ENCODE measurements around the gene PNPLA1.

The PNPLA1 gene

DNA sequence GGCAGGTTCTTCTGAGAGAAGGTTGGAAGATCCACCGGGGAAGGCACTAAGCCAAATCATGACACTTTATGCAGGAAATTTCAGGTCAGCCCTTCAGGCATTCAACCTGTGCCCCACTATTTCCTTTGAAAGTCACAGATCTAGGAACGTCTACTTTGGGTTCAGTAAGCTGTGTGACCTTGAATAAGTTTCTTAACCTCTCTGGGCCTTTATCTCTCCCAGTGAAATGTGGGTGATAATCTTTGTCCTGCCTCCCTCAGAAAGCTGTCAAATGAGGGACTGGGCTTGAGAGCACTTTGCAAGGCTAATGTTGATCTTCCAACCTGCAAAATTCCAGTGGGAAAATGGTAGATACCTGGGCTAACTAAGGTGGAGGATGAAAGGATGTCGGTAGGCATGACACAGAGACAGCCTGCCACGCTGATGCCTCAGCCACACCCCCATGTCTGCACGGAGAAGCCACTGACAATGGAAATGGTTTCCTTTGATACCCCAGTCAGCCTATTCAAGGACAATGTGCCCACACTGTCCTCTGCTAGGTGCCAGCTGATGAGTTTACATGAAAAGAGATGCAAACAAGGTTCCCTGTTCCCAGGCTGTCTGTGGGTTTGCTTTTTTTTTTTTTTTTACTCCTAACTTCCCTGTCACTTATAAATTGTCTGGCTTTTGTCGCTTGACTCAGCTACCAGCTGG lies 57.5 kb downstream of the PNPLA1 start:
- Histone ChIP-seq H2AFZ (ENCODE audit: low read length, unreplicated experiment) (no peak overlapping the region), H3K36me3 (ENCODE audit: insufficient read depth, low read length) (no peaks in the 10 kb centered on the region), H3K4me1 (ENCODE audit: control insufficient read depth, insufficient read depth, low read length, unreplicated experiment) (no peaks in the 10 kb centered on the region), H3K4me3 (ENCODE audit: low read depth, low read length) (no peak overlapping the region), H3K27me3 (ENCODE audit: insufficient read depth, low read length) (peaks cover 35% of the 10 kb centered on the region), H3K79me2 (ENCODE audit: control insufficient read depth, insufficient read depth, low read length, unreplicated experiment) (no peaks in the 10 kb centered on the region), H3K27ac (ENCODE audit: low read depth, low read length) (no peak overlapping the region)

DNA sequence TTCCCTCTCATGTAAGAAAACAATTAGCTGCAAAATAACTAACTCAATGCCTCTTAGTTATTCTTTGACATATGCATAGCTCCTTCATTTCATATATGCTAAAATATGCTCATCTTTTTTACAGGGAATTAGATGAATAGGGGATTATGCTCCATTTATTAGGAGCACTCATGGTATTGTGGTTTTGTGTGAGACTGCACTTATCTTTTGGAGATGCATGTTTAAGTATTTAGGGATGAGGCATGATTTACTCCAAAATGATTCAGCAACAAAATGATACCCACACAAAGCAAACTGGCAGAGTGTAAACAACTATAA lies 58.0 kb downstream of the PNPLA1 start:
- Histone ChIP-seq H3K79me2 (ENCODE audit: control insufficient read depth, insufficient read depth, low read length, unreplicated experiment) (no peaks in the 10 kb centered on the region), H3K27ac (ENCODE audit: low read depth, low read length) (no peak overlapping the region)

GRCh38 chr6:36328600-36328999 lies 58.7 kb downstream of the PNPLA1 start:
- peaks cover 44% of the 10 kb centered on the region for H3K27me3 ChIP-seq (ENCODE audit: insufficient read depth, low read length)
- H2AFZ ChIP-seq (ENCODE audit: low read length, unreplicated experiment), result no peak overlapping the region
- no peaks in the 10 kb centered on the region for H3K4me1 ChIP-seq (ENCODE audit: control insufficient read depth, insufficient read depth, low read length, unreplicated experiment)
- H3K4me3 ChIP-seq (ENCODE audit: low read depth, low read length), result no peak overlapping the region
- H3K27ac ChIP-seq (ENCODE audit: low read depth, low read length), result no peak overlapping the region
- H3K36me3 ChIP-seq (ENCODE audit: insufficient read depth, low read length), result no peaks in the 10 kb centered on the region
- H3K79me2 ChIP-seq (ENCODE audit: control insufficient read depth, insufficient read depth, low read length, unreplicated experiment), result no peaks in the 10 kb centered on the region

More for the DNA sequence above, 58.0 kb downstream of the PNPLA1 start:
- Histone ChIP-seq H3K4me3 (ENCODE audit: low read depth, low read length) (no peak overlapping the region), H3K4me1 (ENCODE audit: control insufficient read depth, insufficient read depth, low read length, unreplicated experiment) (no peaks in the 10 kb centered on the region), H3K36me3 (ENCODE audit: insufficient read depth, low read length) (no peaks in the 10 kb centered on the region), H2AFZ (ENCODE audit: low read length, unreplicated experiment) (no peak overlapping the region), H3K27me3 (ENCODE audit: insufficient read depth, low read length) (peaks cover 37% of the 10 kb centered on the region)

GRCh38 chr6:36329798-36330291 lies 60.0 kb downstream of the PNPLA1 start:
- Histone ChIP-seq H3K36me3 (ENCODE audit: insufficient read depth, low read length) (no peaks in the 10 kb centered on the region), H3K27me3 (ENCODE audit: insufficient read depth, low read length) (peaks cover 56% of the 10 kb centered on the region), H2AFZ (ENCODE audit: low read length, unreplicated experiment) (no peak overlapping the region), H3K79me2 (ENCODE audit: control insufficient read depth, insufficient read depth, low read length, unreplicated experiment) (no peaks in the 10 kb centered on the region), H3K4me1 (ENCODE audit: control insufficient read depth, insufficient read depth, low read length, unreplicated experiment) (no peaks in the 10 kb centered on the region), H3K4me3 (ENCODE audit: low read depth, low read length) (no peak overlapping the region), H3K27ac (ENCODE audit: low read depth, low read length) (no peak overlapping the region)

GRCh38 chr6:36330366-36330765 lies 60.5 kb downstream of the PNPLA1 start:
- Histone ChIP-seq H3K27ac (ENCODE audit: low read depth, low read length) (no peak overlapping the region), H3K4me1 (ENCODE audit: control insufficient read depth, insufficient read depth, low read length, unreplicated experiment) (no peaks in the 10 kb centered on the region), H2AFZ (ENCODE audit: low read length, unreplicated experiment) (no peak overlapping the region), H3K79me2 (ENCODE audit: control insufficient read depth, insufficient read depth, low read length, unreplicated experiment) (no peaks in the 10 kb centered on the region), H3K36me3 (ENCODE audit: insufficient read depth, low read length) (no peaks in the 10 kb centered on the region), H3K4me3 (ENCODE audit: low read depth, low read length) (no peak overlapping the region), H3K27me3 (ENCODE audit: insufficient read depth, low read length) (peaks cover 61% of the 10 kb centered on the region)

DNA sequence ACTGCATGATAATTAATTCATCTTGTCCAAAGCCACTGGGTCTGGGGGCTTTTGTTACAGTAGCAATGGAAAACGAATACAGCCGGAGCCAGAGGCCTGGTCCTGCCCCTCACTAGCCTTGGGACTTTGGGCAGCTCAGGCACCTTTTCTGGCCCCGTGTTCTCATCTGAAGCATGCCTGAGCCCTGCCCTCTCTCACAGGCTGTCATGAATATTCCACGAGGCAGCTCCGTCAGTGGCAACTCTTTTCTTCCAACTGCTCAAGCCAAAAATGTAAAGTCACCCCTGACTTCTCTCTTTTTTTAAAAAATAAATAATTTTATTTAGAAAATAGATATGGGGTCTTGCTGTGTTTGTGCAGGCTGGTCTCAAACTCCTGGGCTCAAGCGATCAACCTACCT lies 61.5 kb downstream of the PNPLA1 start:
- Histone ChIP-seq H3K27me3 (ENCODE audit: insufficient read depth, low read length) (peaks cover 65% of the 10 kb centered on the region), H3K36me3 (ENCODE audit: insufficient read depth, low read length) (no peaks in the 10 kb centered on the region), H3K27ac (ENCODE audit: low read depth, low read length) (no peak overlapping the region), H2AFZ (ENCODE audit: low read length, unreplicated experiment) (no peak overlapping the region), H3K79me2 (ENCODE audit: control insufficient read depth, insufficient read depth, low read length, unreplicated experiment) (no peaks in the 10 kb centered on the region), H3K4me1 (ENCODE audit: control insufficient read depth, insufficient read depth, low read length, unreplicated experiment) (no peaks in the 10 kb centered on the region), H3K4me3 (ENCODE audit: low read depth, low read length) (no peak overlapping the region)

- no peak overlapping the region for H3K27ac ChIP-seq (ENCODE audit: low read depth, low read length)
- H3K4me3 ChIP-seq (ENCODE audit: low read depth, low read length), result no peak overlapping the region
- peaks cover 56% of the 10 kb centered on the region for H3K27me3 ChIP-seq (ENCODE audit: insufficient read depth, low read length)
- H2AFZ ChIP-seq (ENCODE audit: low read length, unreplicated experiment), result no peak overlapping the region
- no peaks in the 10 kb centered on the region for H3K79me2 ChIP-seq (ENCODE audit: control insufficient read depth, insufficient read depth, low read length, unreplicated experiment)
- H3K36me3 ChIP-seq (ENCODE audit: insufficient read depth, low read length), result no peaks in the 10 kb centered on the region
- no peaks in the 10 kb centered on the region for H3K4me1 ChIP-seq (ENCODE audit: control insufficient read depth, insufficient read depth, low read length, unreplicated experiment)
Measured at GRCh38 chr6:36333171-36333895, 63.5 kb downstream of the PNPLA1 start.

DNA sequence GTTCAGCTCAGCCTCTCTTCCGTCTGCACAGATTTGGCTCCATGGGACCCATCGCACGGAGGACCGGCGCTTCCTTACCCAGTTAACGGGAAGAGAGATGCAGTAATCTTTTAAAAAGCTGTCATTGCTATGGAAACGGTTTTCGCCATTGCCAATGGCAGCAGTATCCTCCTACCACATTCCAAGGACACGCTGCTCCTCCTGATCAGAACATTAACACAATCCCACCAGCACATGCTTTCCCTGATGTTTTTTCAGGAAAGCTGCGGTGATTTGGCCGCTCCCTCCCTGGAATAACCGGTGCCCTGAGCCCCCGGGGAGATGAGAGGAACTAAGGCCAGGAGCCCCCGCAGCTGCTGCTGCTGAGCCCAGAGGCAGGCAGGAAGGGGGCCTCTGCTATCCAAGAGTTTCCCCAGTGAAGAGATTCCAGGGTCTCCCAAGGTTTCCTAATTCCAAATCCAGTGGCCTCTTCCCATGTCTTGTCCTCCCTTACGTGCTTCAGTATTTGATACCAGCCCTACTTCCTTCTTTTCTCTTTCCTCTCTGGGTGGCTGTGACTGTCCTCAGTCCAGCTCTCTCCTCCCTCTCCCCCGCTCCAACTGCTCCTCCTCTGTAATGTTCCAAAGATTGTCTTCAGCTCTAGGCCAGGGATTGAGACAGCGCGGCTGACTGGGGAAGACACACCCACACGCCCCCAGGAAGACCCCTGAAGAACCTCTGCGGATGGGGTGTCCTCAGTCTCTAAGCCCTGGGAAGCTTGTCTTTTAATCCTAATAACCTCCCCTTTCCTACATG lies 64.3 kb downstream of the PNPLA1 start:
- Histone ChIP-seq H3K27me3 (ENCODE audit: insufficient read depth, low read length) (peaks cover 48% of the 10 kb centered on the region), H3K4me1 (ENCODE audit: control insufficient read depth, insufficient read depth, low read length, unreplicated experiment) (no peaks in the 10 kb centered on the region)

GRCh38 chr6:36334832-36335459 lies 65.1 kb downstream of the PNPLA1 start:
- Histone ChIP-seq H3K36me3 (ENCODE audit: insufficient read depth, low read length) (no peaks in the 10 kb centered on the region), H2AFZ (ENCODE audit: low read length, unreplicated experiment) (no peak overlapping the region), H3K4me1 (ENCODE audit: control insufficient read depth, insufficient read depth, low read length, unreplicated experiment) (no peaks in the 10 kb centered on the region), H3K27me3 (ENCODE audit: insufficient read depth, low read length) (peaks cover 50% of the 10 kb centered on the region), H3K79me2 (ENCODE audit: control insufficient read depth, insufficient read depth, low read length, unreplicated experiment) (no peaks in the 10 kb centered on the region), H3K27ac (ENCODE audit: low read depth, low read length) (no peak overlapping the region), H3K4me3 (ENCODE audit: low read depth, low read length) (no peak overlapping the region)

More for the DNA sequence above, 64.3 kb downstream of the PNPLA1 start:
- Histone ChIP-seq H3K27ac (ENCODE audit: low read depth, low read length) (no peak overlapping the region), H3K36me3 (ENCODE audit: insufficient read depth, low read length) (no peaks in the 10 kb centered on the region), H2AFZ (ENCODE audit: low read length, unreplicated experiment) (no peak overlapping the region), H3K4me3 (ENCODE audit: low read depth, low read length) (no peak overlapping the region), H3K79me2 (ENCODE audit: control insufficient read depth, insufficient read depth, low read length, unreplicated experiment) (no peaks in the 10 kb centered on the region)

DNA sequence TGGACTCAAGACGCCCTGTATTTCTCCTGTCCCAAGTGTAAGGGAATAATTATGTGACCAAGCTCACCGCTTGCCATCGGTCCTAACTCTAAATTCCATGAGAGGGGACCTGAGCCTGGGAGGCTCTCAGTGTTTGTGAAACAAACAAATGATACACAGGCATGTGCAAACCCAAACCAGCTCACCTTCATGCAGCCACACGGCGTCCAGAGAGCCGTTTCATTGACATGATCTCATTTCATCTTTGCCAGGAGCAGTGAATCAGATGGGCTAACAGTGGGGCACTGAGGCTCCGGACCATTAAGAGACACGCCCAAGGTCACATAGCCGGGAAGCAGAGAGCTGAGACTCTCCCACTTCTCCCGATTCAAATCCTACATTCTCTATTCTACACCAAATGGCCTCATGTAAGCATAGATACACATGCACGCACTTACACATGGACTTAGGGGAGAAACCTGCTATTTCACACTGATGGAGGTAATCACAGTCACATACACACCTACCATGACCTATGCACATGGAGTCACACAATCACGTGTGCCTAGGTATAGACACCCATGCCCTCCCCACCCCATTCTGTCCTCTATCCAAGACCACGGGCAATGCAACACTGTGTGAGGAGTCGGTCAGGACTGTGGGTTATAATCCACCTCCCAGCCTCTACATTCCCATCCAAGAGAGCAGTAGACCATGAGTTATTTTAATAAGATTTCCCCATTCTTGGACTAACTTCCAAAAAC lies 65.8 kb downstream of the PNPLA1 start:
- no peak overlapping the region for H2AFZ ChIP-seq (ENCODE audit: low read length, unreplicated experiment)
- H3K36me3 ChIP-seq (ENCODE audit: insufficient read depth, low read length), result no peaks in the 10 kb centered on the region
- no peak overlapping the region for H3K4me3 ChIP-seq (ENCODE audit: low read depth, low read length)
- no peak overlapping the region for H3K27ac ChIP-seq (ENCODE audit: low read depth, low read length)
- no peaks in the 10 kb centered on the region for H3K79me2 ChIP-seq (ENCODE audit: control insufficient read depth, insufficient read depth, low read length, unreplicated experiment)
- no peaks in the 10 kb centered on the region for H3K4me1 ChIP-seq (ENCODE audit: control insufficient read depth, insufficient read depth, low read length, unreplicated experiment)
- H3K27me3 ChIP-seq (ENCODE audit: insufficient read depth, low read length), result peaks cover 50% of the 10 kb centered on the region

Data from ACC112 (cell line).